Measurements from ENCODE around the gene ZBTB21. TPM values are rescaled to one million over a fixed set of nuclear protein-coding genes. Genes with fewer than 3 reads are reported as not detected.

Gene ZBTB21
- total RNA-seq, 1 donor from 2014 or later, result 20.9 TPM

GRCh38 chr21:41943851-41944250, 66.3 kb downstream of the ZBTB21 start:
- peaks cover 11% of the 10 kb centered on the region for H3K4me1 Mint-ChIP-seq (ENCODE audit: unreplicated experiment)
- H3K9me3 Mint-ChIP-seq (ENCODE audit: unreplicated experiment), result peaks cover 7% of the 10 kb centered on the region
- peaks cover 8% of the 10 kb centered on the region for H3K36me3 Mint-ChIP-seq (ENCODE audit: unreplicated experiment)
- TF ChIP-seq, protein P1, sequence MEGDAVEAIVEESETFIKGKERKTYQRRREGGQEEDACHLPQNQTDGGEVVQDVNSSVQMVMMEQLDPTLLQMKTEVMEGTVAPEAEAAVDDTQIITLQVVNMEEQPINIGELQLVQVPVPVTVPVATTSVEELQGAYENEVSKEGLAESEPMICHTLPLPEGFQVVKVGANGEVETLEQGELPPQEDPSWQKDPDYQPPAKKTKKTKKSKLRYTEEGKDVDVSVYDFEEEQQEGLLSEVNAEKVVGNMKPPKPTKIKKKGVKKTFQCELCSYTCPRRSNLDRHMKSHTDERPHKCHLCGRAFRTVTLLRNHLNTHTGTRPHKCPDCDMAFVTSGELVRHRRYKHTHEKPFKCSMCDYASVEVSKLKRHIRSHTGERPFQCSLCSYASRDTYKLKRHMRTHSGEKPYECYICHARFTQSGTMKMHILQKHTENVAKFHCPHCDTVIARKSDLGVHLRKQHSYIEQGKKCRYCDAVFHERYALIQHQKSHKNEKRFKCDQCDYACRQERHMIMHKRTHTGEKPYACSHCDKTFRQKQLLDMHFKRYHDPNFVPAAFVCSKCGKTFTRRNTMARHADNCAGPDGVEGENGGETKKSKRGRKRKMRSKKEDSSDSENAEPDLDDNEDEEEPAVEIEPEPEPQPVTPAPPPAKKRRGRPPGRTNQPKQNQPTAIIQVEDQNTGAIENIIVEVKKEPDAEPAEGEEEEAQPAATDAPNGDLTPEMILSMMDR (IDR thresholded peaks at IDR 0.05), result no peak
- H3K27ac Mint-ChIP-seq (ENCODE audit: unreplicated experiment), result no peak overlapping the region
- no peaks in the 10 kb centered on the region for H3K27me3 Mint-ChIP-seq (ENCODE audit: unreplicated experiment)
- H3K4me3 Mint-ChIP-seq (ENCODE audit: unreplicated experiment), result no peak overlapping the region
- no peak for DNase-seq (ENCODE audit: extremely low spot score, unreplicated experiment)

GRCh38 chr21:41942457-41942856, 67.7 kb downstream of the ZBTB21 start:
- H3K4me1 Mint-ChIP-seq (ENCODE audit: unreplicated experiment), result peaks cover 2% of the 10 kb centered on the region
- H3K27me3 Mint-ChIP-seq (ENCODE audit: unreplicated experiment), result no peaks in the 10 kb centered on the region

GRCh38 chr21:41941941-41942340, 68.2 kb downstream of the ZBTB21 start:
- TF ChIP-seq, protein P1 (IDR thresholded peaks at IDR 0.05), result no peak
- Mint-ChIP-seq H3K4me1 (ENCODE audit: unreplicated experiment) (no peaks in the 10 kb centered on the region), H3K27me3 (ENCODE audit: unreplicated experiment) (no peaks in the 10 kb centered on the region), H3K4me3 (ENCODE audit: unreplicated experiment) (no peak overlapping the region), H3K27ac (ENCODE audit: unreplicated experiment) (no peak overlapping the region), H3K36me3 (ENCODE audit: unreplicated experiment) (peaks cover 8% of the 10 kb centered on the region), H3K9me3 (ENCODE audit: unreplicated experiment) (peaks cover 7% of the 10 kb centered on the region)
- DNase-seq (ENCODE audit: extremely low spot score, unreplicated experiment), result no peak

More at GRCh38 chr21:41942457-41942856, 67.7 kb downstream of the ZBTB21 start:
- H3K9me3 Mint-ChIP-seq (ENCODE audit: unreplicated experiment), result peaks cover 7% of the 10 kb centered on the region
- no peak for DNase-seq (ENCODE audit: extremely low spot score, unreplicated experiment)
- TF ChIP-seq, protein P1 (IDR thresholded peaks at IDR 0.05), result no peak
- H3K4me3 Mint-ChIP-seq (ENCODE audit: unreplicated experiment), result no peak overlapping the region
- no peak overlapping the region for H3K27ac Mint-ChIP-seq (ENCODE audit: unreplicated experiment)
- peaks cover 8% of the 10 kb centered on the region for H3K36me3 Mint-ChIP-seq (ENCODE audit: unreplicated experiment)

- no peak overlapping the region for H3K27ac Mint-ChIP-seq (ENCODE audit: unreplicated experiment)
- no peak for DNase-seq (ENCODE audit: extremely low spot score, unreplicated experiment)
- H3K4me3 Mint-ChIP-seq (ENCODE audit: unreplicated experiment), result no peak overlapping the region
- no peaks in the 10 kb centered on the region for H3K27me3 Mint-ChIP-seq (ENCODE audit: unreplicated experiment)
- peaks cover 7% of the 10 kb centered on the region for H3K9me3 Mint-ChIP-seq (ENCODE audit: unreplicated experiment)
- H3K4me1 Mint-ChIP-seq (ENCODE audit: unreplicated experiment), result no peaks in the 10 kb centered on the region
- TF ChIP-seq, protein P1 (IDR thresholded peaks at IDR 0.05), result no peak
- peaks cover 11% of the 10 kb centered on the region for H3K36me3 Mint-ChIP-seq (ENCODE audit: unreplicated experiment)
Measured at GRCh38 chr21:41940431-41940830, 69.7 kb downstream of the ZBTB21 start.

- Mint-ChIP-seq H3K36me3 (ENCODE audit: unreplicated experiment) (peaks cover 11% of the 10 kb centered on the region), H3K27ac (ENCODE audit: unreplicated experiment) (no peak overlapping the region), H3K27me3 (ENCODE audit: unreplicated experiment) (no peaks in the 10 kb centered on the region), H3K4me1 (ENCODE audit: unreplicated experiment) (peaks cover under 1% of the 10 kb centered on the region), H3K4me3 (ENCODE audit: unreplicated experiment) (no peak overlapping the region), H3K9me3 (ENCODE audit: unreplicated experiment) (no peaks in the 10 kb centered on the region)
- TF ChIP-seq, protein P1 (IDR thresholded peaks at IDR 0.05), result no peak
- DNase-seq (ENCODE audit: extremely low spot score, unreplicated experiment), result no peak
Measured at GRCh38 chr21:41939391-41939790, 70.8 kb downstream of the ZBTB21 start.

Other genes with a start within 250 kb of the ZBTB21 start
- gene RIPK4, start 243.3 kb downstream of the ZBTB21 start, total RNA-seq, result 2.4 and 2.7 TPM in 2 replicates
- gene PRDM15, start 131.0 kb downstream of the ZBTB21 start, total RNA-seq, result 6.6 and 11.4 TPM in 2 replicates
- 13.1 and 19.4 TPM in 2 replicates for gene C2CD2, start 56.3 kb downstream of the ZBTB21 start, total RNA-seq
- gene UMODL1, start 61.0 kb upstream of the ZBTB21 start, total RNA-seq, result 0.68 TPM in 1 of 2 replicates, not detected in the other
- gene ABCG1, start 208.8 kb upstream of the ZBTB21 start, total RNA-seq, result 16.5 TPM in 2 replicates

Measured in osteocyte (in vitro differentiated cells).